ENCODE data around the gene CCDC184. TPM values are rescaled to one million over a fixed set of nuclear protein-coding genes. Genes with fewer than 3 reads are reported as not detected.

The CCDC184 gene
- total RNA-seq: 0.58 and 1.1 TPM in 2 replicates

DNA sequence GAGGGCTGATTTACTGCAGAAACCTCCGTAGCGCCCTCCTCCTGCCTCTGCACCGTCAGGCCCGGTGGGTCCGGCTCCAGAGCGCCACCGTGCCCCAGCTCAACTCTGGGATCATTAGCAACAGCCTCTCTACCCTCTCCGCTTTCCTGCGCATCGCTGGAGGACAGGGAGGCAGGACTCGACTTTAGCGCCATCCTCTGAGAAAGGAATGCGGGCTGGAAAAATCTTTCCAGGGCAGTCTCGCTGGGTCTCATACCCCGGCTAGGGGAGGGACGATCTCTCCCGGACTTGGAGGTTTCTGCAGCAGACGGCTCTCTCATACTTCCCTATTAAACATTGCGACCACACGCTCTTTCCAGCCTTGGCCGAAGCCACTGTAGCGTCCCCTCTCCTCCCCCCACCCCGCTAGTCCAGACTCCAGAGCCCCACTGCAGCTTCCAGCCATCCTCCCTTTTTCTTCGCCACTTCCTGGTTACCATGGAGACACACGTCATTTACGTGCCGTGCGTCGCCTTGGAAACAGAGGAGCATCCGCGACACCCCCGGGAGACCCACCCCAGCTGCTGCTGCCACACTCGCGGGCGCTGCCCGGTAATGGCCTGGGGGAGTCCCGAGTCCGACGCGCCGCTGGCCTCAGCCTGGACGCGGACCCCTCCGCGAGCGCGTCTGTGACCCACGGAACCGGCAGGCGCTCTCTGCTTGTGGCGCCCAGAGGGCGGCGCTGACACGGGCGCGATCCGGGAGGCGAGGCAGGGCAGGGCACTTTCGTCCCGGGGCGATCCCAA is at the start of gene CCDC184:
Gene CCDC184, plus strand, starts transcription at position 554 of the 785 bp plus-strand sequence. CDS start 479 bp downstream, outside the sequence.

DNA sequence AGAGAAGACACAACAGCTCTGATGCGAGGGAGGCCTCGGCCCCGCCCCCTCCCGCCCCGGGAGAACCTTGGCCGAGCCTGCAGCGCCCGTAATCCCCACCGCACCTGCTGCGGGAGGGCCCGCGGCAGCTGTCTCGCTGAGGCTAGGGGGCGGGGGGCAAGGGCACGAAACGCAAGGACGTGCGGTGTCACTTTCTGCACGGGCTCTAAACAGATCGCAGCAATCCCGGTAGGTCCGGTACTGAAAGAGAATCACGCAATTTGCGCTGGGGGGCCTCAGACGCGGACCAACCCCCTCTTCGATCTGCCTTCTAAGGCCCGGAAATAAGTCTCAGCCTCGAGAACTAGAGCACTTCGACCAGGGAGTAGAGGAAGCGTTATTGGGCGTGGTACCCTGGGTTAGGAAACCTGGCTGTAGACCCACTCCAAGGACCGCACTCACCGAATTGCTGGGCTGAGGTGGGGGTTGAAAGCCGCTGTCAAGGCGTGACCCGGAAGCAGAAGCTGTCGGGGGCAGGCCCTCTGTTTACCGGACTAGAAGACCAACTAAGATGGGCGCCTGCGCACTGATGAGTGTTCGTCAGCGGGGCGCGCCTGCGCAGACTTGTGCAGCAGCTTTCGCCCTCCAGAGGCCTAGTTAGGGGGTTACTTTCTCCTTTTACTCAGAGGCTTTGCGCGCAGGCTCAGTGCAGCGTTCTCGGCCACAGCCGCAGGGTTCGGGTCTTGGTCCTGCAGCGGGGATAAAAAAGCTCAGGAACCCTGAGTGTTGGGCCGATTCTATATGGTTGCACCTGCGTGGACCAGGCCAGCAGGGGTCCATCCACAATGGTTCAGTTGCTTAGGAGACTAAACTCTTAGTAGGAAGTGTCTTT is 26.2 kb upstream of the CCDC184 start, which contains the start of gene ASB8:
Gene ASB8, minus strand, starts transcription at position 498 of the 871 bp plus-strand sequence. CDS start 4,019 bp downstream, outside the sequence.

DNA sequence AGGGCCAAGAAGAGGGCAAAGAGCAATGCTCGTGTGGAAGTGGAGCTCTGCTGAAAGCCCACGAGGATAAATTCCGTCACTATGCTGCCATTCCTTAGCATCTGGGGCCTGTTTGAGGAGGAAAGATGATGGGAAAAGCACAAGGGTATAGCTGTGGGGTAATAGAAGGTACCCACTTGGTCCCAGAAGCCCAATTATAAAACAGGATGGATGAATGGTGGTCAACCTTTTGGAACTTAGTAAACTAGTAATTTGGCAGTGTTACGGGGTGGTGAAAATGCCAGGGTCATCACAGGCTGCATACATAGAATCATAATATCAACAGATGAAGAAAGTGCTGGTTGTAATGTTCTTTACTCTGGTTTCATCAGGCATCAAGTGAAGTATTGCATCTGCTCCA is 19.7 kb downstream of the CCDC184 start, which contains the start of gene OR10AD1:
Gene OR10AD1, minus strand, starts transcription at position 101 of the 400 bp plus-strand sequence. Its CDS starts 0 bp downstream, at position 101.

Other genes with a start within 250 kb of the CCDC184 start
- 84.7 and 135 TPM in 2 replicates for gene TMEM106C, start 220.0 kb upstream of the CCDC184 start, total RNA-seq
- not detected in 2 replicates for gene COL2A1, start 179.2 kb upstream of the CCDC184 start, total RNA-seq
- gene SENP1, start 77.6 kb upstream of the CCDC184 start, total RNA-seq: 9.2 and 16.3 TPM in 2 replicates
- gene PFKM, start 64.3 kb upstream of the CCDC184 start, total RNA-seq: 59.9 and 64.0 TPM in 2 replicates
- 16.1 and 38.9 TPM in 2 replicates for gene ASB8, start 26.1 kb upstream of the CCDC184 start, total RNA-seq
- not detected in 2 replicates for gene OR10AD1, start 19.6 kb downstream of the CCDC184 start, total RNA-seq
- 6.6 and 13.8 TPM in 2 replicates for gene ZNF641, start 167.3 kb downstream of the CCDC184 start, total RNA-seq

All from myometrial cell (primary cell).